IPS-20b (cell line): ENCODE data around the gene COPG1.

Source experiments
- H3K27ac ChIP-seq: one replicate; pipeline ENCODE4 v1.5.1; 2013; ENCODE audit warnings: low read length
- H3K27me3 ChIP-seq: 2 replicates; pipeline ENCODE4 v1.6.1; 2013; ENCODE audit warnings: mild to moderate bottlenecking, low read length, inconsistent platforms; ENCODE audit not compliant: insufficient read depth
- H3K36me3 ChIP-seq: 2 replicates; pipeline ENCODE4 v1.6.1; 2013; ENCODE audit warnings: low read depth, mild to moderate bottlenecking, inconsistent platforms, low read length, moderate library complexity; ENCODE audit not compliant: insufficient read depth
- H3K4me1 ChIP-seq: 2 replicates; pipeline ENCODE4 v1.6.1; 2013; ENCODE audit warnings: mild to moderate bottlenecking, control low read depth, inconsistent platforms, low read length, moderate library complexity; ENCODE audit not compliant: insufficient read depth
- H3K4me3 ChIP-seq: 2 replicates; pipeline ENCODE4 v1.5.1; 2013; ENCODE audit warnings: mild to moderate bottlenecking, low read length, inconsistent platforms
- H3K9ac ChIP-seq: 2 replicates; pipeline ENCODE4 v1.6.1; 2013; ENCODE audit warnings: low read depth, mild to moderate bottlenecking, inconsistent platforms, low read length, moderate library complexity
- H3K9me3 ChIP-seq: 2 replicates; pipeline ENCODE4 v1.6.1; 2013; ENCODE audit warnings: mild to moderate bottlenecking, low read depth, low read length, inconsistent platforms; ENCODE audit not compliant: insufficient read depth

COPG1 gene

DNA sequence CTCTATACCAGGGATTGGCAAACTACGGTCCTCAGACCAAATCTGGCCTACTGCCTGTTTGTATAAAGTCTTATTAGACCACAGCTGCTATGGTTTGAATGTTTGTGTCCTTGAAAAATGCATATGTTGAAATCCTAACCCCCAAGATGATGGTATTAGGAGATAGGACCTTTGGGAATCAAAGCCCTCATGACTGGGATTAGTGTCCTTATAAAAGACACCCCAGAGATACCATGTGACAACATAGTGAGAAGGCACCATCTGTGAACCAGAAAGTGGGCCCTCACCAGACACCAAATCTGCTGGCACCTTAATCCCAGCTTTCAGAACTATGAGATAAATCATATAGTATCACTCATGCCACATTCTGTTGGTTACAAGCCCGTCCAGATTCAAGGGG lies 36.7 kb downstream of the COPG1 start:
- no peak overlapping the region for H3K27ac ChIP-seq
- H3K36me3 ChIP-seq: peaks cover 24% of the 10 kb centered on the region

DNA sequence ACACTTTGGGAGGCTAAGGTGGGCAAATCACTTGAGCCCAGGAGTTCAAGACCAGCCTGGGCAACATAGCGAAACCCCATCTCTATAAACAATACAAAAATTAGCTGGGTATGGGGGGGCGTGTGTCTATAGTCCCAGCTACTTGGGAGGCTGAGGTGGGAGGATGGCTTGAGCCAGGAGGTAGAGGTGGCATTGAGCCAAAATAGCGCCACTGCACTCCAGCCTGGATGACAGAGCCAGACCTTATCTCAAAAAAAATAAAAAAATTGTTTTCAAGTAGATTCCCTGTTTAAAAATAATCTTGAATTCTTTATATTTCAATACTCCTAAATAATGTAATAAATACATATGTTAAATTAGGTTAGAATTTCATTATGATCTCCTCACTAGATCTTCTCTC lies 39.0 kb downstream of the COPG1 start:
- Histone ChIP-seq H3K27ac (no peak overlapping the region), H3K4me3 (no peak overlapping the region), H3K36me3 (peaks cover 42% of the 10 kb centered on the region), H3K9ac (no peak overlapping the region), H3K4me1 (no peaks in the 10 kb centered on the region), H3K27me3 (no peaks in the 10 kb centered on the region), H3K9me3 (no peaks in the 10 kb centered on the region)

More for the DNA sequence above, 36.7 kb downstream of the COPG1 start:
- H3K27me3 ChIP-seq: no peaks in the 10 kb centered on the region
- no peak overlapping the region for H3K9ac ChIP-seq
- H3K4me3 ChIP-seq: no peak overlapping the region
- no peaks in the 10 kb centered on the region for H3K4me1 ChIP-seq
- no peaks in the 10 kb centered on the region for H3K9me3 ChIP-seq

DNA sequence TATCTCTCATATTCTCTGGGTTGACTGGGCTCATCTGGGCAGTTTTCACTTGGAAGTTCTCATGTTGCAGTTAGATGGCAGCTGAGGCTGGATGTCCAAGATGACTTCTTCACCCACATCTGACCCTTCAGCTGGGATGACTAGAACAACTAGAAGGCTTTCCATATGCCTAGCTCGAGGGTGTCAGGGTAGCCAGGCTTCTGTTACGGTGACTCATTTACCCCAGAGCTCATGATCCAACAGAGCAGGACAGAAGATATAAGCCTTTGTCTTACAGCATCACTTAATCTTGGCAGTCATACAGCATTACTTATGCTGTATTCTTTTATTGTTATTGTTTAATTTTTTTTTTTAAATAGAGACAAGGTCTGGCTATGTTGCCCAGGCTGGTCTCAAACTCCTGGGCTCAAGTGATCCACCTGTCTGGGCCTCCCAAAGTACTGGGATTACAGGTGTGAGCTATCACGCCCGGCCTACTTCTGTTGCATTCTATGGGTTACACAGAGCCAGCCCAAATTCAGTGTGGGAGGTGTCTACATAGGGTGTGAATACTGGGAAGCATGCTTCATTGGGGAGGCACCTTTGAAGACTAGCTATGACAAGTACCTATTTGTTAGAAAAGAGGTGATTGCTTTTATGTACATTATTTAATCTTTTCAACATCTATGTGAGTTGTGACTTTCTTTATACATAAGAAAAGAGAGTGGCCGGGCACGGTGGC lies 40.0 kb downstream of the COPG1 start:
- Histone ChIP-seq H3K27ac (no peak overlapping the region), H3K4me3 (no peak overlapping the region), H3K9me3 (no peaks in the 10 kb centered on the region)

DNA sequence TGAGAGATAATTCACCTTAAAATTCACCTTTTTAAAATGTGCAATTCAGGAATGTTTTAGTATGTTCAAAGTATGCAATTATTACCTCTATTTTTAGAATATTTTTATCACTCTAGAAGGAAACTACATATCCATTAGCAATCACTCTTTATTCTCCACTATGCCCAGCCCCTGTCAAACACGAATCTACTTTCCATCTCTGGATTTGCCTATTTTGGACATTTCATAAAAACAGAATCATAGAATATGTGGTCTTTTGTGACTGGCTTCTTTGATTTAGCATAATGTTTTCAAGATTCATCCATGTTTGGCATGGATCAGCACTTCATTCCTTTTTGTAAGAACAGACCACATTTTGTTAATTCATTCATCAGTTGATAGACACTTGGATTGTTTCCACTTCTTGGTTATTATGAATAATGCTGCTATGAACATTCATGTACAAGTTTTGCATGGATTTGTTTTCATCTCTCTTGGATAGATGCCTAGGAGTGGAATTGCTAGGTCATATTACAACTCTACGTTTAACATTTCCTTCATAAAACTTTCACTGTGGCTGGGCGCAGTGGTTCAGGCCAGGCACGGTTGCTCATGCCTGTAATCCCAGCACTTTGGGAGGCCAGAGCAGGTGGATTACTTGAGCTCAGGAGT lies 42.0 kb downstream of the COPG1 start:
- H3K27me3 ChIP-seq: no peaks in the 10 kb centered on the region
- no peak overlapping the region for H3K4me3 ChIP-seq
- no peaks in the 10 kb centered on the region for H3K4me1 ChIP-seq
- H3K36me3 ChIP-seq: peaks cover 50% of the 10 kb centered on the region
- no peaks in the 10 kb centered on the region for H3K9me3 ChIP-seq
- no peak overlapping the region for H3K9ac ChIP-seq
- no peak overlapping the region for H3K27ac ChIP-seq

More for the DNA sequence above, 40.0 kb downstream of the COPG1 start:
- H3K27me3 ChIP-seq: no peaks in the 10 kb centered on the region
- H3K9ac ChIP-seq: no peak overlapping the region
- peaks cover 46% of the 10 kb centered on the region for H3K36me3 ChIP-seq
- no peaks in the 10 kb centered on the region for H3K4me1 ChIP-seq

DNA sequence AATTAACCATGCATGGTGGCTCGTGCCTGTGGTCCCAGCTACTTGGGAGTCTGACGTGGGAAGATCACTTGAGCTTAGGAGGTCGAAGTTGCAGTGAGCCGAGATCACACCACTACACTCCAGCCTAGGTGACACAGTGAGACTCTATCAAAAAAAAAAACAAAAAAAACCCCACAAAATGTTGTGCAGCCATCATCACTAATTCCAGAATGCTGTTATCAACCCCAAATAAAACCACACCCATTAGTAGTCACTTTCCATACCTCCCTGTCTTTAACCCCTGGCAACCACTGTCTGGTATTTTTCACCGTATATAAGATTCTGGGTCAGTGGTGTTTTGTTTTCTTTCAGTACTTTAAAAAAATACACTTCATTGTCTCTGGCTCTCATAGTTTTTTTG lies 45.9 kb downstream of the COPG1 start:
- no peaks in the 10 kb centered on the region for H3K9me3 ChIP-seq
- peaks cover 54% of the 10 kb centered on the region for H3K36me3 ChIP-seq

DNA sequence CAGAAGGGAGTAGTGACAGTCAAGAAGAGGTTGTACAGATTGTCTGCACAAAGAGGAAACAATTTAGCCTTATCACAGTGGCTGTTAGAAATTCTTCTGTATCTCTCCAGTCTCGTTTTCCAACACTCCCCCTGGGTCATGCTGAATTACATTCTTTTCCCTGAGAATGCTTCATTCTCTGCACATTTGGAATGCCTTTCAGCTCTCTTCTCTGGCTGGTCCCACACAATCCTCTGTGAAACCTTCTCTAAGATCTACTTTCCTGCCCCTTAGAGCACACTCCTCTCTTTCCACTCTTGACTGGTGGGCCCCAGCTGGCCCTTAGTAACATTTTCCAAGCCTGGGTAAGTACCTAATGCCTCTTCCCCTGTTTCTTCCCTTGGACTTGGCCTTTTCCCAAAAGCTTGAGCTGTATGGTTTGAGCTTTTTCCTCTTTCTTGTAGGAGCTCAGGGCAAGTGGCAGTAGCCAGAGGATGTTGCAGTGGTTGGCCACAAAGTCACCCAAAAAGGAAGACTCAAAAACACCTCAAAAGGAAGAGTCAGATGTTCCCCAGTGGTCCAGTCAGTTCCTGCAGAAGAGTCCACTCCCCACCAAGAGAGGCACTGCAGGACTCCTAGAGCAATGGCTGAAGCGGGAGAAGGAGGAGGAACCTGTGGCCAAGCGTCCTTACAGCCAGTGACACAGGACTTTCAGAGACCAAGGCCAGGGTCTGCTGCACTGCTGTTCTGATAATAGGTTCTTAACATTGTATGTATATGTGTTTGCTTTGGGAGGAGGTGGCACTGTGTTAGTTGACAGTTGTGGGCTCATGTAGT lies 54.9 kb downstream of the COPG1 start:
- Histone ChIP-seq H3K4me1 (peaks cover 15% of the 10 kb centered on the region; the same call in 1 of the 2 replicates), H3K27me3 (no peaks in the 10 kb centered on the region), H3K36me3 (peaks cover 20% of the 10 kb centered on the region), H3K9ac (peak overlapping the region; percentile 56; the same call in 1 of the 2 replicates), H3K9me3 (no peaks in the 10 kb centered on the region), H3K4me3 (no peak overlapping the region), H3K27ac (peak overlapping the region; percentile 49)

More for the DNA sequence above, 45.9 kb downstream of the COPG1 start:
- Histone ChIP-seq H3K27me3 (no peaks in the 10 kb centered on the region), H3K4me1 (no peaks in the 10 kb centered on the region), H3K27ac (no peak overlapping the region), H3K4me3 (no peak overlapping the region), H3K9ac (no peak overlapping the region)

DNA sequence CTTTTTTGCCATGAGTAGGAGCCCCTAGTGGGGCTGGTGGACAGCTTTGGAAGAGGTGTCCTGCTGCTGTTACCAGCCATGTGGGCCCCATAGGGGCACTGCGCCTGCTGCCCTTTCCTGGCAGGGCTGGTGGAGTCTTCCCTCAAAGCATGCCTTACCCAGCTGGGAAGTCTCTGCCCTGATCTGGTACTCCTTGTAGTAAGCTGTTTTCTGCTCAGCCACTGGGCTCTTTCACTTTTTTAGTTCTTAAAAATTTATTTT lies 55.5 kb downstream of the COPG1 start:
- Histone ChIP-seq H3K36me3 (peaks cover 20% of the 10 kb centered on the region), H3K27ac (peak overlapping the region; percentile 49), H3K9me3 (no peaks in the 10 kb centered on the region), H3K9ac (peak overlapping the region; percentile 56; the same call in 1 of the 2 replicates), H3K4me1 (peaks cover 15% of the 10 kb centered on the region; the same call in 1 of the 2 replicates), H3K4me3 (no peak overlapping the region), H3K27me3 (no peaks in the 10 kb centered on the region)

DNA sequence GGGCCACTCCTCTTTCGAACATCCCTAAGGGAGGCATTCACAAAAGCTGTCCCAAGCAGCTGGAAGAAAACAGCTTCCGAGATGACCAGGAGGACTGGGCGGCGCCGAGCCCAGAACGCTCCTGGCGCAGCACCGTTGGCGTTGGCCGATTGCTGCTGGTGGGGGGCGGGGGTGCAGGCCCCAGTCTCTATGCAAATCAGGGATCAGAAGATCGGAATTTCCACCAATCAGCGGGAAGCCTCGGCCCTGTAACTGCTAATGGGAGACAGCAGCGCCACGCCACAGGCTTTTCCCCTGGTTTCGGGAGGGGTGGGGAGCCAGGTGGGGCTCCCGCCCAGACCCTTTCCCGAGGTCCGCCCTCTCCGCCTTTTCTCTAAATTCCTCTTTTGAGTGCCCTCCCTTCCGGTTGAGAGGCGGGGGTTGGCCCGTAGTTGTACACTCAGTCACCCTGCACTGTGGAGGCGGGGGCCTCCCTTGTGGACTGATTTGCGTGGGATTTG lies 56.2 kb downstream of the COPG1 start:
- Histone ChIP-seq H3K27ac (peak overlapping the region; percentile 76), H3K36me3 (peaks cover 17% of the 10 kb centered on the region), H3K9ac (peak overlapping the region; percentile 83; the same call in 1 of the 2 replicates)

DNA sequence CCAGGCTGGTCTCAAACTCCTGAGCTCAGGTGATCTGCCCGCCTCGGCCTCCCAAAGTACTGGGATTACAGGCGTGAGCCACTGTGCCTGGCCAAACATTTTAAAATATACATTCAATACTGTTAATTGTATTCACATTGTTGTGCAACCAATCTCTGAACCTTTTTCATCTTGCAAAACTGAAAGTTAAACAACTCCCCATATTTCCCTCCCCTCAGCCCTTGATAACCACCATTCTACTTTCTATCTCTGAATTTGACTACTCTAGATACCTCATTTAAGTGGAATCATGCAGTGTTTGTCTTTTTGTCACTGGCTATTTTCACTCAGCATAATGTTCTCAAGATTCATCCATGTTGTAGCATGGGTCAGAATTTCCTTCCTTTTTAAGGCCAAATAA lies 59.2 kb downstream of the COPG1 start:
- peaks cover 10% of the 10 kb centered on the region for H3K36me3 ChIP-seq
- H3K4me1 ChIP-seq: peaks cover 15% of the 10 kb centered on the region
- no peak overlapping the region for H3K4me3 ChIP-seq
- no peak overlapping the region for H3K9ac ChIP-seq
- H3K27me3 ChIP-seq: no peaks in the 10 kb centered on the region
- no peaks in the 10 kb centered on the region for H3K9me3 ChIP-seq
- H3K27ac ChIP-seq: no peak overlapping the region

More for the DNA sequence above, 56.2 kb downstream of the COPG1 start:
- peak overlapping the region; percentile 63 for H3K4me3 ChIP-seq
- peaks cover 15% of the 10 kb centered on the region for H3K4me1 ChIP-seq
- H3K9me3 ChIP-seq: no peaks in the 10 kb centered on the region
- no peaks in the 10 kb centered on the region for H3K27me3 ChIP-seq

DNA sequence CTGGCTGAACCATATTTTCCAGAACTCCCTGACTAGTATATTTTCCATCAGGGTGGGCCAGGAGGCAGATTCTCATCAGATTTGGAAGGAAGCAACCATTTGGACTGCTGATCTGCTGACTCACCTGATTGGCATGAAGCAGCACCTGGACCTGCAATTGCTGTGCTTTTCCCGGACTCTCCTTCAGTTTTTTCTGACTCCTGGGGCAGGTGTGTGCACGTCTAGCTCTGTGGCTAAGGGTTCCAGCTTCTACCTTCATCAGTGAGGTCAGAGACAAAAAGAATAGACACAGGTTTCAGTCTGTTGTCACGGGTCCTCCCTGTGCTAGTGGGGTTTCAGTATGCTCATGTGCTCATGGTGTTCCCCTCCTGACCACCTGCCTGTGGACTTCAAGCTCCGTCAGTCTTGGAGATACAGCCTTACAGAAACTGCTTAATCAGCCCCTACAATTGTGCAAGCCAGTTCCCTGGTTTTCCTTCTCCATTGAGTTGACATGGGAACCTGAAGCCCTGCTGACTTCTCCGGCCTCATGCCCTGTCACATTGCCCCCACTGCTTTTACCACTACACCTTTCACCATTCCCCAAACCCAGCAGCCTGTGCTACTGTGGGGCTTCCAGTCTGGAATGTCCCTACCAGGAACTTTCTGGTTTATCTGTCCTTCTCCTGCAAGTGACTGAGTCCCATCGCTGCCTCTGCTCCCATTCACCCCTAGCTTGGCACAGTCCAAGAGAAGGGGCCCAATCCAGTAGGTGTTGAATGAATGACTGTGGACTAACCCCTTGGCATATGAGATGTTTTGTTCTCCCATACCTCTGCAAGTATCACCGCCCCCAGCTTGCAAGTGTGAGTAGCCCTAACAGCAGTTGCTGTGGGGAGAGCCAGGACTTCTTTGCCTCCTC lies 61.0 kb downstream of the COPG1 start:
- H3K9me3 ChIP-seq: no peaks in the 10 kb centered on the region
- peaks cover 10% of the 10 kb centered on the region for H3K4me1 ChIP-seq
- H3K9ac ChIP-seq: no peak overlapping the region
- H3K27ac ChIP-seq: no peak overlapping the region
- no peaks in the 10 kb centered on the region for H3K36me3 ChIP-seq
- no peaks in the 10 kb centered on the region for H3K27me3 ChIP-seq
- no peak overlapping the region for H3K4me3 ChIP-seq
